ENCODE data around the gene TNFRSF1B. TPM values are rescaled to one million over a fixed set of nuclear protein-coding genes. Genes with fewer than 3 reads are reported as not detected.

The TNFRSF1B gene
- total RNA-seq, 1 experiment from 2014 or later = 3.5 TPM

- peaks cover 44% of the 10 kb centered on the region for H3K4me1 ChIP-seq
- Mint-ChIP-seq H3K36me3 (ENCODE audit: insufficient read depth, unreplicated experiment) (no peaks in the 10 kb centered on the region), H3K4me1 (ENCODE audit: low read depth, unreplicated experiment) (peaks cover 22% of the 10 kb centered on the region), H3K27me3 (ENCODE audit: insufficient read depth, unreplicated experiment) (no peaks in the 10 kb centered on the region), H3K27ac (ENCODE audit: unreplicated experiment) (no peak overlapping the region), H3K9me3 (ENCODE audit: unreplicated experiment) (no peaks in the 10 kb centered on the region), H3K4me3 (ENCODE audit: unreplicated experiment) (no peak overlapping the region)
- ChIA-PET POLR2A (no interaction called here), CTCF (interaction anchor here (0.7 kb wide), 1 partner anchor 18 kb away, joined by 3 read pairs; no protein-coding TSS in a partner anchor)
- TF ChIP-seq CTCF (IDR thresholded peaks at IDR 0.05; ENCODE audit: insufficient read depth in 1 of 2, low read depth in 1 of 2, low read length in 1 of 2, severe bottlenecking in 1 of 2, unreplicated experiment in 1 of 2) = no peak
- intact Hi-C loops (cut with micrococcal nuclease; ENCODE audit: unreplicated experiment) = no loop called here
- H3K4me3 ChIP-seq (ENCODE audit: low read depth, low read length) = no peak overlapping the region
- no peaks in the 10 kb centered on the region for H3K9me3 ChIP-seq
- no peaks in the 10 kb centered on the region; the same call in 1 of the 2 replicates for H3K36me3 ChIP-seq (ENCODE audit: control insufficient read depth, insufficient read depth, low read length)
- BruUV-seq (replicated peaks) = no TSS peak
- DNase-seq = no peak
- no peaks in the 10 kb centered on the region for H3K27me3 ChIP-seq (replicated peaks; ENCODE audit: control insufficient read depth, insufficient read depth, low read length)
Observed at GRCh38 chr1:12142141-12142823, 24.5 kb upstream of the TNFRSF1B start.

- Mint-ChIP-seq H3K36me3 (ENCODE audit: insufficient read depth, unreplicated experiment) (no peaks in the 10 kb centered on the region), H3K9me3 (ENCODE audit: unreplicated experiment) (no peaks in the 10 kb centered on the region), H3K4me3 (ENCODE audit: unreplicated experiment) (no peak overlapping the region), H3K27me3 (ENCODE audit: insufficient read depth, unreplicated experiment) (no peaks in the 10 kb centered on the region), H3K27ac (ENCODE audit: unreplicated experiment) (peak overlapping the region; percentile 56), H3K4me1 (ENCODE audit: low read depth, unreplicated experiment) (peaks cover 22% of the 10 kb centered on the region)
- H3K4me1 ChIP-seq = peaks cover 52% of the 10 kb centered on the region
- BruUV-seq (replicated peaks) = no TSS peak
- no peaks in the 10 kb centered on the region for H3K27me3 ChIP-seq (replicated peaks; ENCODE audit: control insufficient read depth, insufficient read depth, low read length)
- H3K9me3 ChIP-seq = no peaks in the 10 kb centered on the region
- intact Hi-C loops (cut with micrococcal nuclease; ENCODE audit: unreplicated experiment) = no loop called here
- ChIA-PET POLR2A (no interaction called here), CTCF (interaction anchor here (0.7 kb wide), 1 partner anchor 19 kb away, joined by 3 read pairs; no protein-coding TSS in a partner anchor)
- no peak overlapping the region for H3K4me3 ChIP-seq (ENCODE audit: low read depth, low read length)
- no peak for TF ChIP-seq CTCF (IDR thresholded peaks at IDR 0.05; ENCODE audit: insufficient read depth in 1 of 2, low read depth in 1 of 2, low read length in 1 of 2, severe bottlenecking in 1 of 2, unreplicated experiment in 1 of 2)
- DNase-seq = no peak
- no peaks in the 10 kb centered on the region; the same call in 1 of the 2 replicates for H3K36me3 ChIP-seq (ENCODE audit: control insufficient read depth, insufficient read depth, low read length)
Observed at GRCh38 chr1:12142891-12143630, 23.7 kb upstream of the TNFRSF1B start.

GRCh38 chr1:12143631-12144155 lies 23.1 kb upstream of the TNFRSF1B start:
- ChIA-PET CTCF (no interaction called here), POLR2A (no interaction called here)
- peak in 1 of 2 experiments; percentile 49 for DNase-seq
- no peak overlapping the region for H3K4me3 Mint-ChIP-seq (ENCODE audit: unreplicated experiment)
- no peaks in the 10 kb centered on the region for H3K36me3 Mint-ChIP-seq (ENCODE audit: insufficient read depth, unreplicated experiment)
- H3K9me3 Mint-ChIP-seq (ENCODE audit: unreplicated experiment) = no peaks in the 10 kb centered on the region
- intact Hi-C loops (cut with micrococcal nuclease; ENCODE audit: unreplicated experiment) = no loop called here
- Histone ChIP-seq H3K4me1 (peaks cover 56% of the 10 kb centered on the region), H3K27me3 (replicated peaks; ENCODE audit: control insufficient read depth, insufficient read depth, low read length) (no peaks in the 10 kb centered on the region), H3K9me3 (no peaks in the 10 kb centered on the region), H3K36me3 (ENCODE audit: control insufficient read depth, insufficient read depth, low read length) (no peaks in the 10 kb centered on the region; the same call in 1 of the 2 replicates), H3K4me3 (ENCODE audit: low read depth, low read length) (no peak overlapping the region)
- no TSS peak for BruUV-seq (replicated peaks)
- H3K4me1 Mint-ChIP-seq (ENCODE audit: low read depth, unreplicated experiment) = peaks cover 22% of the 10 kb centered on the region
- peak overlapping the region; percentile 56 for H3K27ac Mint-ChIP-seq (ENCODE audit: unreplicated experiment)
- no peaks in the 10 kb centered on the region for H3K27me3 Mint-ChIP-seq (ENCODE audit: insufficient read depth, unreplicated experiment)
- TF ChIP-seq CTCF (IDR thresholded peaks at IDR 0.05; ENCODE audit: insufficient read depth in 1 of 2, low read depth in 1 of 2, low read length in 1 of 2, severe bottlenecking in 1 of 2, unreplicated experiment in 1 of 2) = no peak

All from Caco-2 (cell line).